ENCODE data around the gene SZT2. TPM values are rescaled to one million over a fixed set of nuclear protein-coding genes. Genes with fewer than 3 reads are reported as not detected.
A peak's percentile ranks its signal among the peaks of the same experiment; 100 is the strongest.

Gene SZT2
- total and polyA plus RNA-seq, 2 of the 13 experiments (the other 11 are each of a cell fraction or from before 2014, with no cell fraction given) = 8.0 to 8.8 TPM

DNA sequence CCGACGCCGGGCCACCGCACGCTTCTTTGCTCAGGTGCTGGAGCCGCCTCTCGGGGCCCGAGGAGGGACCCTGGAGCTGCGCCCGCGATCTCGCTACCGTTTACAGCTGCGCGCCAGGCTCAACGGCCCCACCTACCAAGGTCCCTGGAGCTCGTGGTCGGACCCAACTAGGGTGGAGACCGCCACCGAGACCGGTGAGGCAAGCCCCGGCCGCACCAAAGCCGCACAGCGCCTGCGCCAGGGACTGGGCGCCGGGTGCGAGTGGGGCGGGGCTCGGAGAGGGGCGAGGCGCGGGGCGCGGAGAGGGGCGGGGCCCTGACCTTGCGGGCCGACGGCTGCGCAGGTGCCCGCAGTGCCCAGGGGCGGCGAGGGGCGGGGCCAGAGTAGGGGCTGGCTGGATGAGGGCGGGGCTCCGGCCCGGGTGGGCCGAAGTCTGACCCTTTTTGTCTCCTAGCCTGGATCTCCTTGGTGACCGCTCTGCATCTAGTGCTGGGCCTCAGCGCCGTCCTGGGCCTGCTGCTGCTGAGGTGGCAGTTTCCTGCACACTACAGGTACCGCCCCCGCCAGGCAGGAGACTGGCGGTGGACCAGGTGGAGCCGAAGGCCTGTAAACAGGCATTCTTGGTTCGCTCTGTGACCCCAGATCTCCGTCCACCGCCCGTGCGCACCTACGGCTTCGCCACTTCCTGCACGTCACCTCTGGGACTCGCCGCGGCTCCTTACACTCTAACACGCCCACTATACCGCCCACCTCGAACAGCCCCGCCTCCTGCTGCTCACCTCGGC is 40.7 kb upstream of the SZT2 start (continued):
- peak; percentile 28; the same call in 1 of the 2 replicates for TF ChIP-seq KMT2B (CRISPR knock-in tag; IDR thresholded peaks at IDR 0.05)
- no peak for TF ChIP-seq SOX13 (IDR thresholded peaks at IDR 0.05)
- no peak for TF ChIP-seq SOX13 (CRISPR knock-in tag; conservative IDR thresholded peaks at IDR 0.05 in 1 of 2, IDR thresholded peaks at IDR 0.05 in 1 of 2)
- TF ChIP-seq ZSCAN25 (CRISPR knock-in tag; IDR thresholded peaks at IDR 0.05) = peak; percentile 73; the same call in 1 of the 2 replicates
- no peak for TF ChIP-seq STAG1 (CRISPR knock-in tag; IDR thresholded peaks at IDR 0.05)
- peak; percentile 96 for TF ChIP-seq ZNF687 (CRISPR knock-in tag; IDR thresholded peaks at IDR 0.05)
- TF ChIP-seq SNAPC2 (CRISPR knock-in tag; IDR thresholded peaks at IDR 0.05) = no peak
- TF ChIP-seq, protein P1, sequence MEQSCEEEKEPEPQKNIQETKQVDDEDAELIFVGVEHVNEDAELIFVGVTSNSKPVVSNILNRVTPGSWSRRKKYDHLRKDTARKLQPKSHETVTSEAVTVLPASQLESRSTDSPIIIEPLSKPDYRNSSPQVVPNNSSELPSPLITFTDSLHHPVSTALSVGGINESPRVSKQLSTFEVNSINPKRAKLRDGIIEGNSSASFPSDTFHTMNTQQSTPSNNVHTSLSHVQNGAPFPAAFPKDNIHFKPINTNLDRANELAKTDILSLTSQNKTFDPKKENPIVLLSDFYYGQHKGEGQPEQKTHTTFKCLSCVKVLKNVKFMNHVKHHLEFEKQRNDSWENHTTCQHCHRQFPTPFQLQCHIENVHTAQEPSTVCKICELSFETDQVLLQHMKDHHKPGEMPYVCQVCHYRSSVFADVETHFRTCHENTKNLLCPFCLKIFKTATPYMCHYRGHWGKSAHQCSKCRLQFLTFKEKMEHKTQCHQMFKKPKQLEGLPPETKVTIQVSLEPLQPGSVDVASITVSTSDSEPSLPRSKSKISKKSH (CRISPR knock-in tag; IDR thresholded peaks at IDR 0.05; ENCODE audit: borderline replicate concordance) = no peak
- peak; percentile 31; the same call in 1 of the 2 replicates for TF ChIP-seq RXRB (CRISPR knock-in tag; IDR thresholded peaks at IDR 0.05; ENCODE audit: borderline replicate concordance)
- peak; percentile 44 for TF ChIP-seq ZNF407 (CRISPR knock-in tag; IDR thresholded peaks at IDR 0.05; ENCODE audit: not compliant biosample characterization)
- 0 out of 2 replicates have a peak, but pooled peaks have one; percentile 77 for TF ChIP-seq ZFP82 (CRISPR knock-in tag; IDR thresholded peaks at IDR 0.05; ENCODE audit: borderline replicate concordance)
- TF ChIP-seq POLR2AphosphoS5 (IDR thresholded peaks at IDR 0.05; ENCODE audit: low read depth, low read length) = peak; percentile 61
- no peak for TF ChIP-seq HMG20B (CRISPR knock-in tag; conservative IDR thresholded peaks at IDR 0.05)
